Activated B cell treated with CpG ODN at 0.5 μM for 24 hours (primary cell): Measurements from ENCODE around the gene MRPL50. TPM values are rescaled to one million over a fixed set of nuclear protein-coding genes. Genes with fewer than 3 reads are reported as not detected.

Source experiments
- ATAC-seq: fragments of 200-7000 bp; cut with Tn5 transposase; one replicate; pipeline ENCODE4 v1.10.0; 2021; ENCODE audit warnings: low read depth, mild to moderate bottlenecking, moderate library complexity
- CTCF ChIA-PET: fragments of 350-600 bp; sonication (Branson Sonifier 250); formaldehyde crosslinking; loops from one replicate; lab custom pipeline; 2021; ENCODE audit warnings: antibody characterized with exemption; lab: Charles Lee
- POLR2A ChIA-PET: fragments of 350-600 bp; sonication (Branson Sonifier 250); formaldehyde crosslinking; loops from one replicate; lab custom pipeline; 2021; ENCODE audit warnings: antibody characterized with exemption; lab: Charles Lee
- DNase-seq: peaks from one replicate; pipeline ENCODE4 v3.0.0; 2022
- H3K27ac Mint-ChIP-seq: one replicate; pipeline ENCODE4 v1.8.0; 2020; ENCODE audit warnings: mixed read lengths
- H3K27me3 Mint-ChIP-seq: one replicate; pipeline ENCODE4 v1.8.0; 2021; ENCODE audit warnings: mixed read lengths
- H3K36me3 Mint-ChIP-seq: one replicate; pipeline ENCODE4 v1.8.0; 2021; ENCODE audit warnings: low read depth, mixed read lengths
- H3K4me1 Mint-ChIP-seq: one replicate; pipeline ENCODE4 v1.8.0; 2021; ENCODE audit warnings: mixed read lengths
- H3K4me3 Mint-ChIP-seq: one replicate; pipeline ENCODE4 v1.8.0; 2020; ENCODE audit warnings: mild to moderate bottlenecking, mixed read lengths
- H3K9me3 Mint-ChIP-seq: one replicate; pipeline ENCODE4 v1.8.0; 2020; ENCODE audit warnings: mixed read lengths
- intact Hi-C: fragments of 100-400 bp; cut with micrococcal nuclease; formaldehyde crosslinking; loops from one replicate; pipeline ENCODE4 v1.15.1; 2024
- total RNA-seq: library from RNA; stranded (reverse); gene quantifications from 2 replicates; pipeline ENCODE4 v1.2.3, GENCODE V29; 2022
- TF ChIP-seq, protein P1 (sequence below): fragments of 200-600 bp; IDR thresholded peaks from one replicate; pipeline ENCODE4 v1.8.0; 2022; ENCODE audit warnings: antibody characterized with exemption, mild to moderate bottlenecking

Gene MRPL50
- total RNA-seq = 14.0 and 16.1 TPM in 2 replicates

- TF ChIP-seq, protein P1, sequence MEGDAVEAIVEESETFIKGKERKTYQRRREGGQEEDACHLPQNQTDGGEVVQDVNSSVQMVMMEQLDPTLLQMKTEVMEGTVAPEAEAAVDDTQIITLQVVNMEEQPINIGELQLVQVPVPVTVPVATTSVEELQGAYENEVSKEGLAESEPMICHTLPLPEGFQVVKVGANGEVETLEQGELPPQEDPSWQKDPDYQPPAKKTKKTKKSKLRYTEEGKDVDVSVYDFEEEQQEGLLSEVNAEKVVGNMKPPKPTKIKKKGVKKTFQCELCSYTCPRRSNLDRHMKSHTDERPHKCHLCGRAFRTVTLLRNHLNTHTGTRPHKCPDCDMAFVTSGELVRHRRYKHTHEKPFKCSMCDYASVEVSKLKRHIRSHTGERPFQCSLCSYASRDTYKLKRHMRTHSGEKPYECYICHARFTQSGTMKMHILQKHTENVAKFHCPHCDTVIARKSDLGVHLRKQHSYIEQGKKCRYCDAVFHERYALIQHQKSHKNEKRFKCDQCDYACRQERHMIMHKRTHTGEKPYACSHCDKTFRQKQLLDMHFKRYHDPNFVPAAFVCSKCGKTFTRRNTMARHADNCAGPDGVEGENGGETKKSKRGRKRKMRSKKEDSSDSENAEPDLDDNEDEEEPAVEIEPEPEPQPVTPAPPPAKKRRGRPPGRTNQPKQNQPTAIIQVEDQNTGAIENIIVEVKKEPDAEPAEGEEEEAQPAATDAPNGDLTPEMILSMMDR = no peak
- H3K9me3 Mint-ChIP-seq = peaks cover 5% of the 10 kb centered on the region
- DNase-seq (peak; percentile 82), ATAC-seq (peak; percentile 94)
- H3K36me3 Mint-ChIP-seq = peaks cover 76% of the 10 kb centered on the region
- no peaks in the 10 kb centered on the region for H3K27me3 Mint-ChIP-seq
- peak within 1 kb of the TSS; percentile 98 for H3K27ac Mint-ChIP-seq
- intact Hi-C loops = loop anchor here (1.0 to 5.0 kb wide), 6 partner anchors 11 to 1576 kb away; partner anchors contain the start of genes ERP44, INVS, NR4A3 and RNF20
- peaks cover 74% of the 10 kb centered on the region for H3K4me1 Mint-ChIP-seq
- peak within 1 kb of the TSS; percentile 97 for H3K4me3 Mint-ChIP-seq
- ChIA-PET CTCF (interaction anchor here (1.0 to 1.4 kb wide), 2 partner anchors 9 to 132 kb away, joined by 3 read pairs; no protein-coding TSS in a partner anchor), POLR2A (interaction anchor here (0.6 to 2.3 kb wide), 8 partner anchors 8 to 135 kb away, joined by 3 to 23 read pairs (median 5); partner anchors contain the start of gene RNF20)
These were observed at the start of gene MRPL50, which contains the start of gene ZNF189 for GRCh38 chr9:101398068-101398929. MRPL50 (minus strand) TSS chr9:101398618; CDS start chr9:101398592, 26 bp downstream. ZNF189 (plus strand) TSS chr9:101398851; CDS start chr9:101399157, 306 bp downstream.

DNA sequence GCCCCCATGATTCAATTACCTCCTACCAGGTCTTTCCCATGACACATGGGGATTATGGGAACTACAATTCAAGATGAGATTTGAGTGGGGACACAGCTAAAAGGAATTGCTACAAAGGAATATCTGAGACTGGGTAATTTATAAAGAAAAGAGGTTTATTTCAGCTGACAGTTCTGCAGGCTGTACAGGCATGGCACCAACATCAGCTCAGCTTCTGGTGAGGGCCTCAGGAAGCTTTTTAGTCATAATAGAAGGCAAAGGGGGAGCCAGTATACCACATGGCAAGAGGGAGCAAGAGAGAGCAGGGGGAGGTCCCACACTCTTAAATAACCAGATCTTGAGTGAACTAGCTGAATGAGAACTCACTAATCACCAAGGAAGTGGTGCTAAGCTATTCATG, 48.3 kb upstream of the MRPL50 start:
- ChIA-PET CTCF (no interaction called here), POLR2A (no interaction called here)
- Mint-ChIP-seq H3K36me3 (no peaks in the 10 kb centered on the region), H3K27ac (no peak overlapping the region), H3K9me3 (peaks cover 2% of the 10 kb centered on the region), H3K27me3 (peaks cover 46% of the 10 kb centered on the region), H3K4me3 (no peak overlapping the region), H3K4me1 (peaks cover 11% of the 10 kb centered on the region)
- ATAC-seq (no peak), DNase-seq (no peak)
- intact Hi-C loops = no loop called here
- TF ChIP-seq, protein P1 = no peak

GRCh38 chr9:101445353-101446029, 47.1 kb upstream of the MRPL50 start:
- ChIA-PET CTCF (no interaction called here), POLR2A (no interaction called here)
- H3K27me3 Mint-ChIP-seq = peaks cover 43% of the 10 kb centered on the region
- no peak for DNase-seq
- no peak overlapping the region for H3K27ac Mint-ChIP-seq
- H3K4me3 Mint-ChIP-seq = no peak overlapping the region
- no peaks in the 10 kb centered on the region for H3K36me3 Mint-ChIP-seq
- H3K4me1 Mint-ChIP-seq = peaks cover 11% of the 10 kb centered on the region
- intact Hi-C loops = no loop called here
- TF ChIP-seq, protein P1 = no peak
- H3K9me3 Mint-ChIP-seq = no peaks in the 10 kb centered on the region
- no peak for ATAC-seq

DNA sequence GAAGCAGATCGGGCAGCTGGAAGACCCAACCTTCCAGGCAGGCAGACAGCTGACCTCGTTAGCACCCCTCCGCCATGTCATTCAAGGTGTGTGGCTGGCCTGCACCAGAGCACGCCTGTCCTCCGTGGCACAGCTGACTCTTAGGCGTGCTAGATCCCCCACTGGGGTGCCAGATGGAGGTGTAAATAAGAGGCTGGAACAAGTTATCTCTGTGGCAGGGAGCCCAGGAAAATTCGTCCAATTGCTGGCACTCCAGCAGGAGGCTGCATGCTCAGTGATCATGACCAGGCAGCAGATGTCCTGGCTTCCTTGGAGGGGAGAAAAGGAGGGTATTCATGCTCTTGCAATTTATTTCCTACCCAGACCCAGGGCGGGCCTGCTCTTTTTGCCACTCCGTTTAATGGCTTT, 45.0 kb upstream of the MRPL50 start:
- ChIA-PET POLR2A (no interaction called here), CTCF (no interaction called here)
- intact Hi-C loops = no loop called here
- H3K36me3 Mint-ChIP-seq = no peaks in the 10 kb centered on the region
- H3K27ac Mint-ChIP-seq = no peak overlapping the region
- TF ChIP-seq, protein P1 = no peak
- no peaks in the 10 kb centered on the region for H3K9me3 Mint-ChIP-seq
- ATAC-seq = no peak
- peaks cover 42% of the 10 kb centered on the region for H3K27me3 Mint-ChIP-seq
- DNase-seq = no peak
- no peaks in the 10 kb centered on the region for H3K4me1 Mint-ChIP-seq
- H3K4me3 Mint-ChIP-seq = no peak overlapping the region

GRCh38 chr9:101442736-101443135, 44.3 kb upstream of the MRPL50 start:
- TF ChIP-seq, protein P1 = no peak
- Mint-ChIP-seq H3K27ac (no peak overlapping the region), H3K4me1 (no peaks in the 10 kb centered on the region), H3K4me3 (no peak overlapping the region), H3K27me3 (peaks cover 40% of the 10 kb centered on the region), H3K36me3 (no peaks in the 10 kb centered on the region), H3K9me3 (no peaks in the 10 kb centered on the region)
- ATAC-seq = no peak
- ChIA-PET POLR2A (no interaction called here), CTCF (no interaction called here)
- DNase-seq = no peak
- intact Hi-C loops = no loop called here
